Mucosa of descending colon (tissue), 3 donors: ENCODE data around the gene NABP2. TPM values are rescaled to one million over a fixed set of nuclear protein-coding genes. Genes with fewer than 3 reads are reported as not detected.

Source experiments
- ATAC-seq: fragments of 200-7000 bp; cut with Tn5 transposase; one replicate; pipeline ENCODE4 v1.9.1; 2020; ENCODE audit warnings: mild to moderate bottlenecking, moderate library complexity
- DNase-seq, 3 donors: peaks; one replicate each; pipeline ENCODE4 v3.0.0-alpha.2; 2020
- H3K36me3 ChIP-seq: fragments of 200-600 bp; one replicate; pipeline ENCODE4 v1.8.0; 2021; ENCODE audit warnings: low read depth, mild to moderate bottlenecking
- H3K4me1 ChIP-seq: fragments of 200-600 bp; one replicate; pipeline ENCODE4 v1.8.0; 2021; ENCODE audit warnings: low read depth, mild to moderate bottlenecking
- H3K4me3 ChIP-seq: fragments of 200-600 bp; one replicate; pipeline ENCODE4 v1.8.0; 2021; ENCODE audit warnings: mild to moderate bottlenecking
- H3K9me3 ChIP-seq: fragments of 200-600 bp; one replicate; pipeline ENCODE4 v1.8.0; 2021; ENCODE audit warnings: mild to moderate bottlenecking
- CTCF ChIP-seq: fragments of 200-600 bp; IDR thresholded peaks from one replicate; pipeline ENCODE4 v1.8.0; 2022; ENCODE audit warnings: antibody characterized with exemption, mild to moderate bottlenecking
- intact Hi-C, 2 donors: fragments of 100-400 bp; cut with DNase I in 1 of 2; cut with micrococcal nuclease in 1 of 2; formaldehyde crosslinking; loops; one replicate each; pipeline versions ENCODE4 v1.11.0 to v1.11.1; 2022; cut with DNase I, micrococcal nuclease
- total RNA-seq, 3 donors: library from RNA; stranded (reverse); fragmentation: NEBNext Ultra II Directional in 2 of 3; extraction: Animal tissue kit (Norgen Biotek cat#: 25700) in 2 of 3; gene quantifications; one replicate each; pipeline versions ENCODE4 v1.2.1 to v1.2.4, GENCODE V29; 2021 to 2023
- donor health status: DM: no; HTN: no; CAD: no; lungs with moderate emphysema.
- donor health status: DM: no; HTN: no; CAD: no.
- donor health status: DM: no; HTN: yes; CAD: no.

NABP2 gene
- total RNA-seq, 3 donors from 2014 or later = 22.2 to 37.3 (median 30.2) TPM

DNA sequence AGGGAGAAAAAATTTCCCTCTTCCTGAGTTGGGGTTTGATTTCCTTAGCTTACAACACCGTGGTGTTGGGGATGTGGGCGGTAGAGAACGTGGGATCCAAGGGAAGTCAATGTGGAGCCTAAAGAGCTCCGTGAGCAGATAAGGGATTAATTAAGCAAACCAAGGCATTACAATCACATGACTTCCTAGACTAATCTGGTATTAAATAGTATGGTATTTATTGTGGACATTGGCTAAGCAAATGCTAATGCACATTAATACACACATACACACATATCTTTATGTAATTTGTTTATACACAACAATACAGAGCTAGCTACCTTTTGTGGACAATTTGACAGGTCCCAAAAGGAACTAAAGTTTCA lies 1.6 kb upstream of the NABP2 start:
- no peak for TF ChIP-seq CTCF
- H3K36me3 ChIP-seq = peaks cover 4% of the 10 kb centered on the region
- intact Hi-C loops = no loop called here
- no peaks in the 10 kb centered on the region for H3K9me3 ChIP-seq
- ATAC-seq = no peak
- H3K4me3 ChIP-seq = no peak overlapping the region
- DNase-seq = no peak
- H3K4me1 ChIP-seq = peaks cover 27% of the 10 kb centered on the region

- intact Hi-C loops = no loop called here
- peaks cover 27% of the 10 kb centered on the region for H3K4me1 ChIP-seq
- H3K36me3 ChIP-seq = peaks cover 4% of the 10 kb centered on the region
- TF ChIP-seq CTCF = no peak
- H3K9me3 ChIP-seq = no peaks in the 10 kb centered on the region
- DNase-seq (no peak), ATAC-seq (peak; percentile 0)
- no peak overlapping the region for H3K4me3 ChIP-seq
Observed at GRCh38 chr12:56223571-56224101, 506 bp upstream of the NABP2 start.

GRCh38 chr12:56224954-56225353 lies 812 bp downstream of the NABP2 start:
- Histone ChIP-seq H3K9me3 (no peaks in the 10 kb centered on the region), H3K36me3 (peaks cover 4% of the 10 kb centered on the region), H3K4me3 (no peak overlapping the region), H3K4me1 (peaks cover 25% of the 10 kb centered on the region)
- ATAC-seq = no peak
- no peak for DNase-seq
- no peak for TF ChIP-seq CTCF
- intact Hi-C loops = no loop called here

DNA sequence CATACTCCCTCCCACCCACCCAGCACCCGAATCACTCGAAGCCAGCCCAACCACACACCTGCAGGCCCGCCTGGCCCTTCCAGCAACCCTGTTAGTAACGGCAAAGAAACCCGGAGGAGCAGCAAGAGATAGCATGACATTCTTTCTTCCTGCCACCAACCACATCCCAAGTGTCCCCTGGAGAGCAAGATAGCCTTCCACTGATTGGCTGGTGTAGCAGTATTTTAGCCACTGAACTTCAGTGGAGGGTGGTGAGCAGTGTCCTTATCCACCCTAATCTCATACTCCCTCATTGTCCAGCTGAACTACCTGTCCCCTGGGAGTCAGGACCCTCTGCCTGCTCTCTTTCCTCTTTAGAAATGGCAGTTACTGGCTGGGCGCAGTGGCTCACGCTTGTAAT lies 4.9 kb downstream of the NABP2 start:
- TF ChIP-seq CTCF = no peak
- no peak overlapping the region for H3K4me3 ChIP-seq
- peaks cover 6% of the 10 kb centered on the region for H3K4me1 ChIP-seq
- H3K9me3 ChIP-seq = no peaks in the 10 kb centered on the region
- DNase-seq (no peak), ATAC-seq (no peak)
- no peaks in the 10 kb centered on the region for H3K36me3 ChIP-seq
- intact Hi-C loops = no loop called here

DNA sequence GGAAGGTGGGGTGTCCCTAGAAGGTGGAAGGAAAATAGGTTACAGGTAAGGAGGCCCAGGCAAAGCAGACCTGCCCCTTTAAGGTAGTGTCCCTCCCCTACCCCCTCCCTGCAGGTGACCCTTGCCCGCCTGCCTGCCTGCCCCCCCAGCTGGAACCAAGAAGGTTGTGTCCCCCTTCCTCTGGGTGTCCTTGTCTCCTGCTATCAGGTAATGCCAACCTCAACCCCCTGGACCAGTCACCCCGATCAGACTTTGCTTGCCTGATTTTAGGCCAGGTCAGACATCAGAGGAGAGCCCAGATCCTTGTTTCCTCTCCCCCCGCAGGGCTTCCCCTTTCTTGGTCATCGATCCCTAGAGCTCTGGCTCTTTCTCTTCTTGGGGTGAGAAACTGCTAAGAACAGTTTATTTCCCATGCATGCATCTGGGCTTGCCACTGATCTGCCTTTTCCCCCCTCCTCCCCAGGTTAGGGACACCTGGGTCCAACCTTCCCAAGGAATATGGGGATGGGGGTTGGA lies 5.8 kb downstream of the NABP2 start, which contains the start of gene SLC39A5:
Gene SLC39A5 (plus strand): TSS at position 136 of the 516 bp plus-strand sequence. CDS start 1,224 bp downstream, outside the sequence.
- Histone ChIP-seq H3K36me3 (no peaks in the 10 kb centered on the region), H3K4me1 (peaks cover 6% of the 10 kb centered on the region), H3K4me3 (no peak within 1 kb of the TSS), H3K9me3 (no peaks in the 10 kb centered on the region)
- peak; percentile 29 for ATAC-seq
- intact Hi-C loops = no loop called here
- DNase-seq = peak in 2 of 3 donors; percentile 59 to 72
- TF ChIP-seq CTCF = no peak
